ENCODE measurements around the gene CYP4A11. TPM values are rescaled to one million over a fixed set of nuclear protein-coding genes. Genes with fewer than 3 reads are reported as not detected.
"Not testable (repeated sequence)": the region's sequence is repeated elsewhere in the genome, so short reads cannot be mapped to it uniquely, and the experiment has no call there.

Gene CYP4A11, protein sequence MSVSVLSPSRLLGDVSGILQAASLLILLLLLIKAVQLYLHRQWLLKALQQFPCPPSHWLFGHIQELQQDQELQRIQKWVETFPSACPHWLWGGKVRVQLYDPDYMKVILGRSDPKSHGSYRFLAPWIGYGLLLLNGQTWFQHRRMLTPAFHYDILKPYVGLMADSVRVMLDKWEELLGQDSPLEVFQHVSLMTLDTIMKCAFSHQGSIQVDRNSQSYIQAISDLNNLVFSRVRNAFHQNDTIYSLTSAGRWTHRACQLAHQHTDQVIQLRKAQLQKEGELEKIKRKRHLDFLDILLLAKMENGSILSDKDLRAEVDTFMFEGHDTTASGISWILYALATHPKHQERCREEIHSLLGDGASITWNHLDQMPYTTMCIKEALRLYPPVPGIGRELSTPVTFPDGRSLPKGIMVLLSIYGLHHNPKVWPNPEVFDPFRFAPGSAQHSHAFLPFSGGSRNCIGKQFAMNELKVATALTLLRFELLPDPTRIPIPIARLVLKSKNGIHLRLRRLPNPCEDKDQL
- not detected in 2 replicates for total RNA-seq

DNA sequence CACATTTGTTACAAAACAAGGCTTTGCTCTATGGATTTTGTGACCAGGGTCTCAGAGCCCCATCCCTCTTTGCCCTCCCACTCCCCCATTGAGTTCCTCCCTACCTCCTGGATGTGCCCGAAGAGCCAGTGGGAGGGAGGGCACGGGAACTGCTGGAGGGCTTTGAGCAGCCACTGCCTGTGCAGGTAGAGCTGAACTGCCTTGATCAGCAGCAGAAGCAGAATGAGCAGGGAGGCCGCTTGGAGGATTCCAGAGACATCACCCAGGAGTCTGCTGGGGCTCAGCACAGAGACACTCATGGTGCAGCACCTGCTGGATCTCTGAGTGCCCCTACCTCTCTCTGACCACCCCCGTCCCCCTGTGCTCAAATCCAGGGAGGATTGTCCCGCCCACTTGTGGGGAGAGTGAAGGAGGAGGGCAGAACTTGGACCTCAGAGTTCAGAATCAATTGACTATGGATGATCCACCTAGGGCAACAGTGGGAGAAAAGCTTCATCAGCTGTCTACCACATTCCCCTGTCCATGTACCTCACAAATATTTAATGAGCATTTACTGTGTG is at the start of gene CYP4A11:
TSS of gene CYP4A11 (minus strand) at position 342 of the 560 bp plus-strand sequence. CDS start at position 299, 43 bp downstream.
- DNase-seq (ENCODE audit: low read depth in 2 of 2) = no peak

DNA sequence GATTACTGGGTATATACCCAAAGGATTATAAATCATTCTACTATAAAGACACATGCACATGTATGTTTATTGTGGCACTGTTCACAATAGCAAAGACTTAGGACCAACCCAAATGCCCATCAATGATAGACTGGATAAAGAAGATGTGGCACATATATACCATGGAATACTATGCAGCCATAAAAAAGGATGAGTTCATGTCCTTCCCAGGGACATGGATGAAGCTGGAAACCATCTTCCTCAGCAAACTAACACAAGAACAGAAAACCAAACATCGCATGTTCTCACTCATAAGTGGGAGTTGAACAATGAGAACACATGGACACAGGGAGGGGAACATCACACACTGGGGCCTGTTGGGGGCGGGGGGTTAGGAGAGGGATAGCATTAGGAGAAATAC is 49.3 kb upstream of the CYP4A11 start:
- DNase-seq (ENCODE audit: low read depth in 2 of 2) = not testable (repeated sequence)

DNA sequence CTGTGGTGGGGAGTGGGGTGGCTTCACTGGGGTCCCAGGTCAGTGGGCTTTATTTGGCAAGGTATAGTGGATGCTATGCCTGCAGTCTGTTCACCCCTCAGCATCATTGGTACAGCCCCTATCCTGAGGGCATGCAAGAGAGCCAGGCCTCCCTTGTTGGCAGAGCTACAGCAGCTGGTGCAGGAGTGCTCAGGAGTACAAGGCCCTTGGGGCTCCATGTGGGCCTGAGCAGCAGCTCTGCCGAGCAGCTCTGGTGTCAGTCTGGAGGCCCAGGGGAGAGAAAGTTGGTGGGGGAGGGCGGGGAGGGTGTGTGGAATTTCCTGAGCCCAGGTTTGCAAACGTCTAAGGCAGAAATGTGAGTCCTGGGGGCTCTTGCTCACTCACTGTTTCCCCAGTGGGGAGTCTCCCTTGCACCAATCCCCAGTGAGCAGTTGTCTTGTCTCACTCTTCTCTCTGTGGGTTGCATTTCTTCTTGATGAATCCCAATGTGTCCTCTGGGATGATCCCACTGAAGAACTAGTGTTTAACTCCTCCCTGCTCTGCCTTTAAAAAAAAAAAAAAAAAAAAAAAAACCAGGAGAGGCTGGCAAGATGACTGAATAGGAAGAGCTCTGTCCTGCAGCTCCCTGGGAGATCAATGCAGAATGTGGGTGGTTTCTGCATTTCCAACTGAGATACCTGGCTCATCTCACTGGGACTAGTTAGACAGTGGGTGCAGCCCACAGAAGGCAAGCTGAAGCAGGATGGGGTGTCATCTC is 42.7 kb upstream of the CYP4A11 start:
- DNase-seq (ENCODE audit: low read depth in 2 of 2) = no peak

DNA sequence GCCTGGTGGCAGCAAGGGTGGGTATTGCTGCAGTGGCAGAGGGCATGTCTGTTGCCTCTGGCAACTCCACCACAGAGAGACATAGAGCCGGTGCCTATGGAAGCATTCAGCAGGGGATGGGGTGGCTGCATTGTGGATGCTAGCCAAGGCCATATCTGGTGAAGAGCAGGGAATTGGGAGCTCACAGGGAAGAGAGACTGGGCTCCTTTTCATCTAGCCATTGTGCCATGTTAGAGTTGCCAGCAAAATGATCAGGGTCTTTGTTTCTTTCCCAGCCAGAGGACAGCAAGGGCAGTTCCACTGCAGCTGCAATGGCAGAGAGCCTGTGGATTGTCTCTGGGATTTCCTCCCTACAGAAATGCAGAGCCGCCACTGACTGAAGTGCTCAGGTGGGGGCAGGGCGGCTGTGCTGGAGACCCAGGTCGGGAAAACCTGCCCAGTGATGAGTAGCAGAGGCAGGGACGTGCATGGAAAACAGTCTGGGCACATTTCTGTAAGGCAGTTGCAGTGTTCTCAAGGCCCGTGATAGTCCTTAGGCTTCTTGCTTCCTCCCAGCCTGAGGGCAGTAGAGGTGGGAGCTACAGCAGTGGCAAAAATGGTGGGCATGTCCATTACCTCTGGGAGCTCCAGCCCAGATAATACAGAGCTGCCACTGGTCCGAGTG is 42.0 kb upstream of the CYP4A11 start:
- DNase-seq (ENCODE audit: low read depth in 2 of 2) = no peak

DNA sequence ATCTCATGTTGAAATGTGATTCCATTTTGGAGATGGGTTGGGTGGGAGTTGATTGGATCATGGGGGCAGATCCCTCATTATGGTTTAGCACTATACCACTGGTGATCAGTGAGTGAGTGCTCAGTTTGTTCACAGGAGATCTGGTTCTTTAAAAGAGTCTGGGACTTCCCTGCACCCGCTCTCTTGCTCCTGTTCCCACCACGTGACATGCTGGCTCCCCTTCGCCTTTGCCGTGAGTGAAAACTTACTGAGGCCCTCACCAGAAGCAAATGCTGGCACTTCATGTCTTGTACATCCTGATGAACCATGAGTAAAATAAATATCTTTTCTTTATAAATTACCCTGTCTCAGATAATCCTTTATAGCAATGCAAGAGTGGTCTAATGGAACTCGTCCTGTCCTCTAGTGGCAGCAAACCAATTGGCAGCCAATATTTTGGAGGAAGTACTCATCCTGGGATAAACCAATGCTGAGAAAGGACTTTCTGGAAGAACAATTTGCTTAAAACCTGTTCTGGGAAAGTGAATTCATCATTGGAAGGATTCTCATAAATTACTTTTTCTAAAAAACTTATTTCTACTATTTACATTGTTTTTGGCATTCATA is 27.8 kb upstream of the CYP4A11 start:
- DNase-seq (ENCODE audit: low read depth in 2 of 2) = peak in 1 of 2 donors; percentile 8

DNA sequence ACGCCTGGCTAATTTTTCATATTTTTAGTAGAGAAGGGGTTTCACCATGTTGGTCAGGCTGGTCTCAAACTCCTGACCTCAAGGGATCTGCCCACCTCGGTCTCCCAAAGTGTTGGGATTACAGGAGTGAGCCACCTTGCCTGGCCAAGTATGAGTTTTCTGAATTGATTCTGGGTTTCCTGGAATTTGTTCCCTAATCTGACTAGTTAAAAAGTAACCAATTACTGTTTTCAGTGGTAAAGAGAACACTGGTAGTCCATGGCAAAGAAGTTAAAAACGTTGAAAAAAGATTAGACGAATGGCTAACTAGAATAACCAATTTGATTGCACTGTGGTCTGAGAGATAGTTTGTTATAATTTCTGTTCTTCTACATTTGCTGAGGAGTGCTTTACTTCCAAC is 21.0 kb upstream of the CYP4A11 start:
- not testable (repeated sequence) for DNase-seq (ENCODE audit: low read depth in 2 of 2)

DNA sequence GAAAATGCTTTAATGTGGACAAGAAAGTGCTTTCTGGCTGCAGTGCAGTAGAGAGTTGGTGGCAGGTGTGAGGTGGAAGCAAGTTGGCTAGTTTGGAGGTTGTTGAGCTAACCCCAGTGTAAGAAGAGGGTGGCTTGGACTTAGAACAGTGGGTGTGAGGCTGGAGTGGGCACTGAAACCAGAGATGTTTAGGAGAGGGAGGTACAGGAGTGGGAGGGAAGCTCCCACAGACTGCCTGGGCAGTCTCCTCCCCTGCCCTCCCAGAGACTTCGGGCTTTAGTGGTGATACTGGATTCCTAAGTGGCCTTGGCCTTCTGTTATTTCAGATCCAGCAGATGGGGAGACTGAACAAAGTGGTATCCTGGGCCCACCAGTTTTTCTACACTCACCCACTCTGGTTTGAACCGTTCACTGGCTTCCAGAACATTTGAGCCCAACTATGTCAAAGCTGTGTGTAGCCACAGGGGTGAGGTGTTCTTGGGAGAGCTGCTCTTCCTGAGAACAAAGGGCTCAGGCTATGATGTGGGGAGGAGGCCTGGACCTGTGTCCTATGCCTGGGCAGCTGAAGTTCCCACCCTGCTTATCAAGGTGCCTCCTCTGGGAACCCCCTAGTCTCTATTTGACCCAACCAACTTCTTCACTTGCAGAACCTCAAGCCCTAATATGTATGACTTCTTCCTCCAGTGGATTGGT is 19.9 kb upstream of the CYP4A11 start:
- no peak for DNase-seq (ENCODE audit: low read depth in 2 of 2)

DNA sequence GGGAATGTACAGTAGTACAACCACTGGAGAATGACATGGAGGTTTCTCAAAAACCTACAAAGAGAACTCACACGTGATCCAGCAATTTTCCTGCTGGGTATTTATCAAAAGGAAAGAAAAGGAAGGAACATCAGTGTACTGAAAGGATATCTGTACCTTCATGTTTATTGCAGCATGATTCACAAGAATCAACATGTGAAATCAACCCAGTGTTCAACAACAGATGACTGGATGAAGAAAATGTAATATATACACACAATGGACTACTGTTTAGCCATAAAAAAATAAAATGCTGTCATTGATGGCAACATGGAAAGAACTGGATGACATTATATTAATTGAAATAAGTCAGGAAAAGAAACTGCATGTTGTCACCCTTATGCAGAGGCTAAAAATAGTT is 19.0 kb upstream of the CYP4A11 start:
- no peak for DNase-seq (ENCODE audit: low read depth in 2 of 2)

DNA sequence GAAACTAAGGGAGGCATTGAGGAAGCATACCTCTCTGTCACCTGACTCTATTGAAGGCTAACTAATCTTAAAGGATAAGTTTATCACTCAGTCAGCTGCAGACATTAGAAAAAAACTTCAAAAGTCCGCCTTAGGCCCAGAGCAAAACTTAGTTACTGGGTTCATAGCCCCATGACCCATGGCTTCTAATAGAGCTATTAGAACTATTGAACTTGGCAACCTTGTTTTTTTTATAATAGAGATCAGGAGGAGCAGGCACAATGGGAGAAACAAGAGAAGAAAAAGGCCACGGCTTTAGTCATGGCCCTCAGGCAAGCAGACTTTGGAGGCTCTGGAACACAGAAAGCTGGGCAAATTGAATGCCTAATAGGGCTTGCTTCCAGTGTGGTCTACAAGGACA is 13.8 kb upstream of the CYP4A11 start:
- not testable (repeated sequence) for DNase-seq (ENCODE audit: low read depth in 2 of 2)

DNA sequence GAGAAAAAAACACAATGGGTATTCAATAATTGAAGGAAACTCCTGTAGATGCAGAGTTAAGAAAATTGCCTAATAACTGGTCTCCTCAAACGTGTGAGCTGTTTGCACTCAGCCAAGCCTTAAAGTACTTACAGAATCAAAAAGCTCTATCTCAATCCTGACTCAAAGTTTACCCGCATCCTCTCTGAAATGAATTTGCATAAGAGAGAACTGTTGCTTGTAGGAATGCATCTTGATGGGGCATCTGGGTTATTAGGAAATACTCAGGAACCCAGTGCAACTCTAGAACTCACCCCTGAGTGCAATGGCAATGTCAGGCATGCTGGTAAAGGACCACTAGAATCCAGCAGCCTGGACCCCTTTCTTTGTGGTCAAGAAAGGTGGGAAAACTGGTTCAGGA is 12.6 kb upstream of the CYP4A11 start:
- not testable (repeated sequence) for DNase-seq (ENCODE audit: low read depth in 2 of 2)

DNA sequence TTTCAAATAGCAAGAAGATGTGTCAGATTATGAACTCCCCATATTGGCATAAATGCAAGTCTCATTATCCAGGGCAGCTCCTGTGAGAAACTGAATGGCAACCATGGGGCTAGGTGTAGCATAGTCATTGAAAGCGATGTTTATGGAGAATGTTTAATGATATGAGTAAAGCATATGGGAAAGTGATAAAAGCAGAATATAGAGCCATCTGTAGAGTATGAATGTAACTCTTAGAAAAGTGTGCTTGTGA is 8.1 kb upstream of the CYP4A11 start:
- not testable (repeated sequence) for DNase-seq (ENCODE audit: low read depth in 2 of 2)

DNA sequence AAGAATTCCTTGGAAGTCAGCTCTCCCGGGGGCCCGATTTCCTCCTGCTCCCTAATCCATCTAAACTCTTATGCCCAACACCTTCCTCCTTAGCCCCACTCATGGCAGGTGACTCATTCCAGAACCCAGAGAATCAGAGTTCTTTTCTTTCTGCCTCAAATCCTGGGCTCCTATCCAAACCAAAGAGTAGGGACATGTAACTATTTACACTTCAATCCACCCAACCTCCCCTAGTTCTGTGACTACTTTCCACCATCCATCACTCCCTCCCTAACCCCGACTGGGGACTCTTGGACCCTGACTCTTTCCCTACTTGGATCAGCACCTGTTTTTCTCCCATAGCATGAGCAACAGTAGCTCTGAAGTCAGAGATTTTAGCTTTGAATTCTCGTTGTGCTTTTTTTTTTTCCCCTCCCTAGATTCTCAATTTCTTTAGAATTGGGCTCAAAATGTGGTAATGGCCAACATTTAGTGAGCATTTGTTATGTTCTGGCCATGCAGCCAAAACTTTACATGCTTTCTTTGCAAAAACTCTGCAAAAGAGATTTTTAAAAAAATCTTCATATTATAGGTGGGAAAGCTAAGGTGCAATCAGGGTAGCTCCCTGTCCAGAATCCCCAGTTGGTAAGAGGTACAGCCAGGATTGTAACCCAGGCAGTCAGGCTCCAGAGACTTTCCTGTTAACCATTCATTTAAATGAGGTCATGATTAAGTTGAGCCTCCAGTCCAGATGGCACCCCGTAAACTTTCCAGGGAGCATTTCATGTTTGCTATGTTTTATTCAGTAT is 7.5 kb upstream of the CYP4A11 start:
- DNase-seq (ENCODE audit: low read depth in 2 of 2) = no peak

DNA sequence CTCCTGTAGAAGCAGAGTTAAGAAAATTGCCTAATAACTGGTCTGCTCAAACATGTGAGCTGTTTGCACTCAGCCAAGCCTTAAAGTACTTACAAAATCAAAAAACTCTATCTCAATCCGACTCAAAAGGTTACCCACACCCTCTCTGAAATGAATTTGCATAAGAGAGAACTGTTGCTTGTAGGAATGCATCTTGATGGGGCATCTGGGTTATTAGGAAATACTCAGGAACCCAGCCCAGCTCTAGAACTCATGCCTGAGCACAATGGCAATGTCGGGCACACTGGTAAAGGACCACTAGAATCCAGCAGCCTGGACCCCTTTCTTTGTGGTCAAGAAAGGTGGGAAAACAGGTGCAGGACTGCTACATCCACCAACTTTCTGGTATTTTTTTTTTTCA is 6.4 kb upstream of the CYP4A11 start:
- not testable (repeated sequence) for DNase-seq (ENCODE audit: low read depth in 2 of 2)

DNA sequence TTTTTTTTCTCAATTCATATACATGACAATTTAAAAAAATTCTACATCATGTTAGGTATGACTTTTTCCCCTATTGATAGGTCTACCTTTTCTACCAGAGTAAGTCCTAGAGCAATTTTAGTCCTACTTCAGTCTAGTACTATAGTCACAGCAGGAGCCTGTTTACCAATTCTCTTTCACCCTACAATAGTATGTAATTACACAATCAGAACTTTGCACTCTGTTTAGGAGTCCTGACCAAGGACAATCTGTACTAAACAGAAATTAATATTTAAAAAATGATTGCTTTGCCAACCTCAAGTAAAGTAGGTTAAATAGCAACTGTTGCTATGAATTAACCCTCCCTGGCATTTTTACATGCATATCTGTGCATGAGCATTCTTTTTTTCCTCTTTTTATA is 810 bp upstream of the CYP4A11 start:
- no peak for DNase-seq (ENCODE audit: low read depth in 2 of 2)

DNA sequence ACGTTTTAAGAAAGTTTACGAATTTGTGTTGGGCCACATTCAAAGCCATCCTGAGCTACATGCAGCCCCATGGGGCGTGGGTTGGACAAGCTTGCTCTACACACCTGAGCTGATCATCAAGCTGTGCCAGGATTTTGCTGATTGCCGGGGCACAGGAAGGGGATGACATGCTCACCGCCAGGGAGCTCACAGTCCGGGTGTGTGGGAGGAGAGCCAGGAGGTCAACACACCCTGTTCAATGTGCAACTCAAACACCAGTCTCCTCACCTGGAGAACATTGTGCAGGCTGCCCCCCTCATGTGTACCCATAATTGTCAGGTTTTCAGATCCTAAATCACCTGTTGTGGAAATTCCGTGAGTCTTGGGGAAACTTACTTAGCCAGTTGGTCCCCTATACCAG is 969 bp downstream of the CYP4A11 start:
- no peak for DNase-seq (ENCODE audit: low read depth in 2 of 2)

DNA sequence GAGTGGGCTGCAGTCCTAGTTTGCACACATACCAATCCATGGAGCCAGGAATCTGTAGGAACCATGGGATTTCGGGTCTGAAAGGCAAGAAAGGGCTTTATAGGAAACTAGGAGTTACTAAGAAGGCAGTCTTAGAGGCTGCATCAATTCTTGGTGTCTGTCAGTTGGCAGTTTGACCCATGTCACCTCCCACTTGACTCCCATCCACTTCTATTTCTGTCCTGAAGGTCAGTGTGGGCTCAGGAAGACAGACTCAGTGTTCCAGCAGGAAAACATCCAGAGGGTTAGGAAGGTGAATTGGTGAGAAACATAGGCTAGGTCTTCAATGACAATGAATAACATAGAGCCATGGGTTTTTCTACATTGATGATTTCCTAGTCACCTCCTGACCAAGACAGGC is 4.0 kb downstream of the CYP4A11 start:
- no peak for DNase-seq (ENCODE audit: low read depth in 2 of 2)

DNA sequence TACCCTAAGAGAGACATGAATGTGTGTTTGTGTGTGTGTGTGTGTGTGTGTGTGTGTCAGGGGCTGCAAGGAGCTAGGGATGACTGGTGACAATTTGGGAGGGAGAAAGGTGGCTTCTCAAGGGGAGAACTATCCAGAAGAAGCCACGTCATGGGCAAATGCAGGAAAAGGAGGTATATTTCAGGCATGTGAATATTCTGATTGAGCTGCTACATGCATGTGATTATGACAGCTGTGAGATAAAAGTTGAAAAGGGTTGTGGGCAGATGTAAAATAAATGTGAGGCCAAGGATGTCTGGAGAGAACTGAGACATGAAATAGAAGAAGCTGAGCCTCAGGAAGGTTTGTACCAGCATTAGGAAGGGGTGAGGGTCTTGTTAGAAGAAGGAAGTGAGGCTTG is 4.5 kb downstream of the CYP4A11 start:
- no peak for DNase-seq (ENCODE audit: low read depth in 2 of 2)

DNA sequence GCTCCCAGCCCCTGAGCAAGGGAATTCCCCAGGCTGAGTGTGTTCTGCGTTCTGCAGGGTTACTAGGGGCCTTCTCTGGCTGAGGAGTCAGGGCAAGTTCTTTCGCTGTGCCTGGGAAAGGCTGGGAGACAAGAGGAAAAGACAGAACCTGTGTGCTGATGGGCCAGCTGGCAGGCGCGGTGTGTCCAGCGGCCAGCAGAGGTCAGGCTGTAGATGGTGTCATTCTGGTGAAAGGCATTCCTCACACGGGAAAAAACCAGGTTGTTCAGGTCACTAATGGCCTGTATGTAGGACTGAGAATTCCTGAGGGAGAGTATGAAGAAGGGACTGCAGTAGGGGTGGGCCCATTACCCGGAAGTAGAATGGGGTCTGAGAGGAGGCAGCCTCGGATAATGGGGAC is 6.4 kb downstream of the CYP4A11 start:
- peak; percentile 7 to 36 for DNase-seq (ENCODE audit: low read depth in 2 of 2)

DNA sequence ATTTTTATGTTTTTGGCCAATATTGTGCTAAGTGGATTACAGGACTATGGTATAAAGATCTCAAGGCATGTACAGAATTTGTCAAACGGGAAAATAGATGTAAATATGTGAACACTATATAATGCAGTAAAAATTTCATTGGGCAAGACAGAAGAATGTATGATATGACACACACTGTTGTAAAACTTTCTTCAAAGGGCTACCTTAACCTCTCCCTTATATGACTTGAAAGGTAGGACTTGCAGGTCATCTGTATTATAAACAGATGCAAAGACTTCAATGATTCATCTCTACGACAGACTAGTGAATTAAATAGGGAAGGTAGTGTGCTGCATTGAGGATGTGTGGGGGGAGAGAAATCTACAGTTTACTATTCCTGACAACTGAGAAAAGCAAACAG is 9.3 kb downstream of the CYP4A11 start:
- DNase-seq (ENCODE audit: low read depth in 2 of 2) = not testable (repeated sequence)

DNA sequence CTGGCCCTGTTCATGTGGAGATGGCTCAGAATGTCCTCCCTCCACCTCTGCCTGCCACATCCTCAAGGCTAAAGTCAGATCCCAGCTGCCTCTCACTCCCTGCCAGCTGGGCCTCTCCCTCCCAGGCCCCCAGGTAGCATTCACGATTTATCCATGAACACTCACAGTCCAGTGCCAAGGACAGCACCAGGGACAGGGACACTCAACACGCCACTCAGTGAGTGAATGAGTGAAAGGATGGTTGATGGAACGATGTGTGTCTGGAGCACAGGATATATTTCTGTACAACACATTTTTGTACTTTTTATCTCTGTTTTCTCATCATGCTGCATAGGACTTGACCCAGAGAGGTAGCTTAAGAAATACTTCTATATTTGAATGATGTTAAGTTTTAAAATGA is 10.1 kb downstream of the CYP4A11 start:
- DNase-seq (ENCODE audit: low read depth in 2 of 2) = no peak
